DOHH2 (cell line): ENCODE data around the gene PTGFRN.

Experiments used
- EZH2phosphoT487 ChIP-seq: fragments of 200-600 bp; sonication (generic); IDR thresholded peaks from 2 replicates; pipeline ENCODE4 v1.6.1; 2017; ENCODE audit warnings: borderline replicate concordance, mild to moderate bottlenecking, antibody characterized with exemption, low read length, moderate library complexity, mixed read lengths
- TF ChIP-seq, protein P1 (sequence below): fragments of 200-600 bp; sonication (generic); IDR thresholded peaks from one replicate; pipeline ENCODE4 v1.5.1; 2014; ENCODE audit warnings: antibody characterized with exemption, mild to moderate bottlenecking, low read depth, low read length; ENCODE audit not compliant: poor library complexity, severe bottlenecking

DNA sequence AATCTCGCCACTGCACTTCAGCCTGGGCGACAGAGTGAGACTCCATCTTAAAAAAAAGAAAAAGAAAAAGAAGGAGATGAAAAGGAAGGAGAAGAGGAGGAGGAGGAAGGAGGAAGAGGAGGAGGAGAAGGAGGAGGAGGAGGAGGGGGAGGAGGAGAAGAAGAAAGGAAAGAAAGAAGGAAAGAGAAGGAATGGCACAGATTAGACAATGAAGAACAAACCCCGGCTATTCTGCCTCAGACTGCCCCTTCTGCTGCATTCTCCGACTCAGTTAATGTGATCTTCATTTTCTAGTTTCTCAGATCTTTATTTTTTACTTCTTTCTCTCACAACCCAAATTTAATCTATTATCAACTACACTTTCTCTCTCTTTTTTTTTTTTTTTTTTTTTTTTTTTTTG lies 40.1 kb upstream of the PTGFRN start:
- TF ChIP-seq, protein P1, sequence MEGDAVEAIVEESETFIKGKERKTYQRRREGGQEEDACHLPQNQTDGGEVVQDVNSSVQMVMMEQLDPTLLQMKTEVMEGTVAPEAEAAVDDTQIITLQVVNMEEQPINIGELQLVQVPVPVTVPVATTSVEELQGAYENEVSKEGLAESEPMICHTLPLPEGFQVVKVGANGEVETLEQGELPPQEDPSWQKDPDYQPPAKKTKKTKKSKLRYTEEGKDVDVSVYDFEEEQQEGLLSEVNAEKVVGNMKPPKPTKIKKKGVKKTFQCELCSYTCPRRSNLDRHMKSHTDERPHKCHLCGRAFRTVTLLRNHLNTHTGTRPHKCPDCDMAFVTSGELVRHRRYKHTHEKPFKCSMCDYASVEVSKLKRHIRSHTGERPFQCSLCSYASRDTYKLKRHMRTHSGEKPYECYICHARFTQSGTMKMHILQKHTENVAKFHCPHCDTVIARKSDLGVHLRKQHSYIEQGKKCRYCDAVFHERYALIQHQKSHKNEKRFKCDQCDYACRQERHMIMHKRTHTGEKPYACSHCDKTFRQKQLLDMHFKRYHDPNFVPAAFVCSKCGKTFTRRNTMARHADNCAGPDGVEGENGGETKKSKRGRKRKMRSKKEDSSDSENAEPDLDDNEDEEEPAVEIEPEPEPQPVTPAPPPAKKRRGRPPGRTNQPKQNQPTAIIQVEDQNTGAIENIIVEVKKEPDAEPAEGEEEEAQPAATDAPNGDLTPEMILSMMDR, result no peak
- no peak for TF ChIP-seq EZH2phosphoT487
